ENCODE data around the gene TLL1.

GRCh38 chr4:165986956-165987698 lies 114.1 kb downstream of the TLL1 start:
- TF ChIP-seq POLR2A (IDR thresholded peaks at IDR 0.05), result no peak
- TF ChIP-seq, protein P1, sequence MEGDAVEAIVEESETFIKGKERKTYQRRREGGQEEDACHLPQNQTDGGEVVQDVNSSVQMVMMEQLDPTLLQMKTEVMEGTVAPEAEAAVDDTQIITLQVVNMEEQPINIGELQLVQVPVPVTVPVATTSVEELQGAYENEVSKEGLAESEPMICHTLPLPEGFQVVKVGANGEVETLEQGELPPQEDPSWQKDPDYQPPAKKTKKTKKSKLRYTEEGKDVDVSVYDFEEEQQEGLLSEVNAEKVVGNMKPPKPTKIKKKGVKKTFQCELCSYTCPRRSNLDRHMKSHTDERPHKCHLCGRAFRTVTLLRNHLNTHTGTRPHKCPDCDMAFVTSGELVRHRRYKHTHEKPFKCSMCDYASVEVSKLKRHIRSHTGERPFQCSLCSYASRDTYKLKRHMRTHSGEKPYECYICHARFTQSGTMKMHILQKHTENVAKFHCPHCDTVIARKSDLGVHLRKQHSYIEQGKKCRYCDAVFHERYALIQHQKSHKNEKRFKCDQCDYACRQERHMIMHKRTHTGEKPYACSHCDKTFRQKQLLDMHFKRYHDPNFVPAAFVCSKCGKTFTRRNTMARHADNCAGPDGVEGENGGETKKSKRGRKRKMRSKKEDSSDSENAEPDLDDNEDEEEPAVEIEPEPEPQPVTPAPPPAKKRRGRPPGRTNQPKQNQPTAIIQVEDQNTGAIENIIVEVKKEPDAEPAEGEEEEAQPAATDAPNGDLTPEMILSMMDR (IDR thresholded peaks at IDR 0.05), result no peak

All from breast epithelium (tissue), 3 donors.